ENCODE results near the gene SLC39A11. TPM values are rescaled to one million over a fixed set of nuclear protein-coding genes. Genes with fewer than 3 reads are reported as not detected.

The SLC39A11 gene
- total RNA-seq, 4 donors from 2014 or later = 45.2 to 59.5 (median 49.2) TPM

DNA sequence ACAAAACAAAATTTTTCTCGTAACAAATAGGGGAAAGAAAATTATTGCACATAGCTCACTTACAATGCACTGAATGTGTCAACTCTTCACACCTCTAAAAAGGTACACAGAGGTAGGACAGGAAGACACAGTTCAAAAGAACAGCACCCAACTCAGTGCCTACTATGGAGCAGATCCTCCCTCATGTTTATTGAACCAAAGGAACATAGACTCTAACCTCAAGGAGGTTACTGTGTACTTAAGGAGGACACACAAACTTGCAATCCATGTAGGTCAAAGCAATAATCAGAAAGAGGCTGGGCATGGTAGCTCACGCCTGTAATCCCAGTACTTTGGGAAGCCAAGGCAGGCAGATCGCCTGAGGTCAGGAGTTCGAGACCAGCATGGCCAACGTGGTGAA, 50.3 kb downstream of the SLC39A11 start:
- 71% methylated on average over 5 of the region's 5 CpGs for WGBS
- no peak for DNase-seq (ENCODE audit: low spot score in 2 of 2)
- peaks cover 3% of the 10 kb centered on the region for H3K36me3 ChIP-seq
- H3K27ac ChIP-seq = no peak overlapping the region
- TF ChIP-seq POLR2AphosphoS5 (IDR thresholded peaks at IDR 0.05) (no peak), POLR2A (IDR thresholded peaks at IDR 0.05) (no peak), EP300 (IDR thresholded peaks at IDR 0.05) (no peak)
- TF ChIP-seq, protein P1, sequence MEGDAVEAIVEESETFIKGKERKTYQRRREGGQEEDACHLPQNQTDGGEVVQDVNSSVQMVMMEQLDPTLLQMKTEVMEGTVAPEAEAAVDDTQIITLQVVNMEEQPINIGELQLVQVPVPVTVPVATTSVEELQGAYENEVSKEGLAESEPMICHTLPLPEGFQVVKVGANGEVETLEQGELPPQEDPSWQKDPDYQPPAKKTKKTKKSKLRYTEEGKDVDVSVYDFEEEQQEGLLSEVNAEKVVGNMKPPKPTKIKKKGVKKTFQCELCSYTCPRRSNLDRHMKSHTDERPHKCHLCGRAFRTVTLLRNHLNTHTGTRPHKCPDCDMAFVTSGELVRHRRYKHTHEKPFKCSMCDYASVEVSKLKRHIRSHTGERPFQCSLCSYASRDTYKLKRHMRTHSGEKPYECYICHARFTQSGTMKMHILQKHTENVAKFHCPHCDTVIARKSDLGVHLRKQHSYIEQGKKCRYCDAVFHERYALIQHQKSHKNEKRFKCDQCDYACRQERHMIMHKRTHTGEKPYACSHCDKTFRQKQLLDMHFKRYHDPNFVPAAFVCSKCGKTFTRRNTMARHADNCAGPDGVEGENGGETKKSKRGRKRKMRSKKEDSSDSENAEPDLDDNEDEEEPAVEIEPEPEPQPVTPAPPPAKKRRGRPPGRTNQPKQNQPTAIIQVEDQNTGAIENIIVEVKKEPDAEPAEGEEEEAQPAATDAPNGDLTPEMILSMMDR (IDR thresholded peaks at IDR 0.05) = no peak
- peaks cover 22% of the 10 kb centered on the region for H3K4me1 ChIP-seq
- no peaks in the 10 kb centered on the region for H3K9me3 ChIP-seq
- no peak overlapping the region for H3K4me3 ChIP-seq
- no peaks in the 10 kb centered on the region for H3K27me3 ChIP-seq

DNA sequence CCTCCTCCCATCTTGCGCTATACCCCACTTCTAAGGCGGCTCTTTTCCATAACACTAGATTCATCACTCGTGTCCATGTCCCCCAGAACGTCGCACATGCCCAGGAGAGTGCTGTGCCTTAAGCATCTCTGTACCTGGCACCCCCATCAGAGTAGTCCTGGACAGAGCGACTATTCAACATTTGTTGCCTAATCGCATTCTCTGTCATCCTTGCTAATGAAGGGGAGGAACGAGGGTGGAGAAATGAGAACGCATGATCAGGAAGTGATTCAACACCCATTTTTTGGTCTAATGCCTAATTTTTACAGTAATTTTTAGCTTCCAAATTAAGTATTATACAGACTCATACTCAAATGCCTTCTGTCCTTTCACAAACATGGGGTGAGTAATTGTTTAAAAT, 53.2 kb downstream of the SLC39A11 start:
- no peak overlapping the region for H3K4me3 ChIP-seq
- no peak for TF ChIP-seq POLR2AphosphoS5 (IDR thresholded peaks at IDR 0.05)
- no peak for TF ChIP-seq POLR2A (IDR thresholded peaks at IDR 0.05)
- TF ChIP-seq, protein P1 (IDR thresholded peaks at IDR 0.05) = no peak
- TF ChIP-seq EP300 (IDR thresholded peaks at IDR 0.05) = no peak
- peaks cover 3% of the 10 kb centered on the region for H3K36me3 ChIP-seq
- H3K9me3 ChIP-seq = no peaks in the 10 kb centered on the region
- H3K27me3 ChIP-seq = no peaks in the 10 kb centered on the region
- WGBS = 95% methylated on average over 9 of the region's 9 CpGs
- H3K4me1 ChIP-seq = peaks cover 20% of the 10 kb centered on the region
- H3K27ac ChIP-seq = no peak overlapping the region
- no peak for DNase-seq (ENCODE audit: low spot score in 2 of 2)

DNA sequence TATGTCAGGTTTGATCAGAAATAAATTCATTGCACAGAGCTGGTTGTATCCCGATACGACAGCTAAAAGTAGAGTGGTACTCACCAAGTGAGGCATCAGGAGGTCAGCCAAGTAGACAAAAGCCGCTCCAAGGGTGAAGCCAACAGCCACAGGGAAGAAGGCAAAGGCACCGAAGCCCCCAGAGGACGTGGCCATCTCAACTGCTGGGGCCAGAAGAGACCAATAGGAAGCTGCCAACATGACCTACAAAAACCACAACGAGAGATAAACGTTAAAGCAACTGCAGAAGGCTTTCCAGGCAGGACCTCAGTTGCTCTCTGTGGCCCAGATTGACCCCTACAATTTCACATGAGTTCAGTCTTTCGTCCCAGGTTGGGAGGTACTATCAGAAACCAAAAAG, 61.0 kb downstream of the SLC39A11 start:
- TF ChIP-seq EP300 (IDR thresholded peaks at IDR 0.05) (no peak), POLR2AphosphoS5 (IDR thresholded peaks at IDR 0.05) (no peak), POLR2A (IDR thresholded peaks at IDR 0.05) (no peak)
- TF ChIP-seq, protein P1 (IDR thresholded peaks at IDR 0.05) = no peak

GRCh38 chr17:73030995-73031394, 61.5 kb downstream of the SLC39A11 start:
- TF ChIP-seq, protein P1 (IDR thresholded peaks at IDR 0.05) = no peak
- TF ChIP-seq POLR2A (IDR thresholded peaks at IDR 0.05) = no peak
- TF ChIP-seq POLR2AphosphoS5 (IDR thresholded peaks at IDR 0.05) = no peak
- no peak for TF ChIP-seq EP300 (IDR thresholded peaks at IDR 0.05)
- WGBS = 85% methylated on average over 4 of the region's 4 CpGs

More for the DNA sequence above, 61.0 kb downstream of the SLC39A11 start:
- H3K27ac ChIP-seq = no peak overlapping the region
- H3K4me1 ChIP-seq = no peaks in the 10 kb centered on the region
- DNase-seq (ENCODE audit: low spot score in 2 of 2) = no peak
- H3K27me3 ChIP-seq = no peaks in the 10 kb centered on the region
- peaks cover 14% of the 10 kb centered on the region for H3K36me3 ChIP-seq
- H3K9me3 ChIP-seq = no peaks in the 10 kb centered on the region
- no peak overlapping the region for H3K4me3 ChIP-seq
- WGBS = 83% methylated on average over 8 of the region's 8 CpGs

GRCh38 chr17:73030501-73030921, 62.0 kb downstream of the SLC39A11 start:
- no peak overlapping the region for H3K27ac ChIP-seq
- H3K27me3 ChIP-seq = no peaks in the 10 kb centered on the region
- TF ChIP-seq POLR2A (IDR thresholded peaks at IDR 0.05) = no peak
- no peak for TF ChIP-seq EP300 (IDR thresholded peaks at IDR 0.05)
- TF ChIP-seq, protein P1 (IDR thresholded peaks at IDR 0.05) = no peak
- TF ChIP-seq POLR2AphosphoS5 (IDR thresholded peaks at IDR 0.05) = no peak
- H3K4me1 ChIP-seq = no peaks in the 10 kb centered on the region
- no peak for DNase-seq (ENCODE audit: low spot score in 2 of 2)
- peaks cover 14% of the 10 kb centered on the region for H3K36me3 ChIP-seq
- WGBS = 57% methylated on average over 8 of the region's 8 CpGs
- no peak overlapping the region for H3K4me3 ChIP-seq
- no peaks in the 10 kb centered on the region for H3K9me3 ChIP-seq

More at GRCh38 chr17:73030995-73031394, 61.5 kb downstream of the SLC39A11 start:
- DNase-seq (ENCODE audit: low spot score in 2 of 2) = no peak
- Histone ChIP-seq H3K9me3 (no peaks in the 10 kb centered on the region), H3K27me3 (no peaks in the 10 kb centered on the region), H3K36me3 (peaks cover 14% of the 10 kb centered on the region), H3K4me3 (no peak overlapping the region), H3K4me1 (no peaks in the 10 kb centered on the region), H3K27ac (no peak overlapping the region)
